Tibial nerve (tissue), 4 donors: ENCODE measurements around the gene PIGR. TPM values are rescaled to one million over a fixed set of nuclear protein-coding genes. Genes with fewer than 3 reads are reported as not detected.

ENCODE experiments used
- DNase-seq, 2 donors: peaks; one replicate each; pipeline ENCODE4 v3.0.0-alpha.2; 2019; ENCODE audit warnings: low spot score in 2 of 2
- H3K27ac ChIP-seq, 4 donors: fragments of 200-600 bp; sonication (generic) in 3 of 4; one replicate each; pipeline ENCODE4 v1.5.1; 2017 to 2019; ENCODE audit warnings: mild to moderate bottlenecking in 1 of 4
- H3K27me3 ChIP-seq, 2 donors: fragments of 200-600 bp; sonication (generic) in 1 of 2; one replicate each; pipeline versions ENCODE4 v1.5.1 to v1.6.0; 2017 to 2019
- H3K36me3 ChIP-seq, 3 donors: fragments of 200-600 bp; sonication (generic); one replicate each; pipeline ENCODE4 v1.5.1; 2018 to 2019
- H3K4me1 ChIP-seq, 4 donors: fragments of 200-600 bp; sonication (generic) in 3 of 4; one replicate each; pipeline ENCODE4 v1.5.1; 2017 to 2019
- H3K4me3 ChIP-seq, 4 donors: fragments of 200-600 bp; sonication (generic) in 3 of 4; one replicate each; pipeline ENCODE4 v1.5.1; 2017 to 2019; ENCODE audit warnings: mild to moderate bottlenecking in 1 of 4, moderate library complexity in 1 of 4
- H3K9me3 ChIP-seq, 4 donors: fragments of 200-600 bp; sonication (generic) in 3 of 4; one replicate each; pipeline ENCODE4 v1.5.1; 2017 to 2019
- CTCF ChIP-seq, 5 experiments: fragments of 200-600 bp in 3 of 5; fragments of 450-650 bp in 2 of 5; sonication (generic) in 3 of 5; IDR thresholded peaks; one replicate each; pipeline ENCODE4 v1.5.1; 2016 to 2019; ENCODE audit warnings: antibody characterized with exemption in 5 of 5, mild to moderate bottlenecking in 3 of 5, moderate library complexity in 2 of 5
- EP300 ChIP-seq, 2 donors: sonication (generic); formaldehyde crosslinking; IDR thresholded peaks; one replicate each; pipeline ENCODE4 v1.6.1; 2017; ENCODE audit warnings: antibody characterized with exemption in 2 of 2, mild to moderate bottlenecking in 1 of 2
- POLR2A ChIP-seq, 2 donors: fragments of 450-650 bp; IDR thresholded peaks; one replicate each; pipeline ENCODE4 v1.6.1; 2017; ENCODE audit warnings: antibody characterized with exemption in 2 of 2, mild to moderate bottlenecking in 2 of 2, moderate library complexity in 2 of 2
- WGBS, 2 donors: methylation state at CpG; one replicate each; pipeline ENCODE4 v1.1.5; 2018; 5-methylcytosine and 5-hydroxymethylcytosine counted together
- total RNA-seq, 4 donors: library from RNA; depleted of rRNA; stranded (reverse); fragments of >200 nt; gene quantifications; one replicate each; pipeline ENCODE4 v1.1.0, GENCODE V29; 2016

Gene PIGR
- total RNA-seq, 4 donors from 2014 or later: 0.22 TPM; not detected in 3

- WGBS, 2 donors: 83 to 85% methylated on average over 3 of the region's 3 CpGs
- H3K27me3 ChIP-seq: no peaks in the 10 kb centered on the region
- H3K9me3 ChIP-seq: no peaks in the 10 kb centered on the region
- no peak for DNase-seq
- no peak overlapping the region for H3K4me3 ChIP-seq
- no peak for TF ChIP-seq EP300 (IDR thresholded peaks at IDR 0.05)
- H3K36me3 ChIP-seq: no peaks in the 10 kb centered on the region
- no peaks in the 10 kb centered on the region for H3K4me1 ChIP-seq
- H3K27ac ChIP-seq: no peak overlapping the region
Measured at GRCh38 chr1:206974140-206974539, 27.9 kb upstream of the PIGR start.

GRCh38 chr1:206972728-206973127 lies 26.5 kb upstream of the PIGR start:
- Histone ChIP-seq H3K4me3 (no peak overlapping the region), H3K27ac (no peak overlapping the region), H3K4me1 (peaks cover 0 to 1% (median 0%) of the 10 kb centered on the region in 4 donors), H3K27me3 (no peaks in the 10 kb centered on the region), H3K36me3 (no peaks in the 10 kb centered on the region), H3K9me3 (no peaks in the 10 kb centered on the region)
- WGBS, 2 donors: 70 to 80% methylated on average over 2 of the region's 2 CpGs
- TF ChIP-seq EP300 (IDR thresholded peaks at IDR 0.05): no peak
- TF ChIP-seq POLR2A (IDR thresholded peaks at IDR 0.05): no peak
- no peak for TF ChIP-seq CTCF (IDR thresholded peaks at IDR 0.05)
- DNase-seq: no peak

- WGBS, 2 donors: 70 to 74% methylated on average over 2 of the region's 2 CpGs
- no peak overlapping the region for H3K27ac ChIP-seq
- no peaks in the 10 kb centered on the region for H3K27me3 ChIP-seq
- peaks cover 0 to 4% (median 0%) of the 10 kb centered on the region in 4 donors for H3K4me1 ChIP-seq
- H3K9me3 ChIP-seq: no peaks in the 10 kb centered on the region
- no peak for DNase-seq
- H3K36me3 ChIP-seq: no peaks in the 10 kb centered on the region
- H3K4me3 ChIP-seq: no peak overlapping the region
- TF ChIP-seq POLR2A (IDR thresholded peaks at IDR 0.05): no peak
- no peak for TF ChIP-seq CTCF (IDR thresholded peaks at IDR 0.05)
- TF ChIP-seq EP300 (IDR thresholded peaks at IDR 0.05): peak in 1 of 2 donors; percentile 13
Measured at GRCh38 chr1:206971029-206971655, 24.9 kb upstream of the PIGR start.

- no peaks in the 10 kb centered on the region for H3K27me3 ChIP-seq
- TF ChIP-seq POLR2A (IDR thresholded peaks at IDR 0.05): no peak
- TF ChIP-seq CTCF (IDR thresholded peaks at IDR 0.05): no peak
- no peak for TF ChIP-seq EP300 (IDR thresholded peaks at IDR 0.05)
- no peak within 1 kb of the TSS for H3K27ac ChIP-seq
- H3K4me3 ChIP-seq: no peak within 1 kb of the TSS
- DNase-seq: no peak
- 49% methylated on average over 2 of the region's 2 CpGs for WGBS, 2 donors
- no peaks in the 10 kb centered on the region for H3K9me3 ChIP-seq
- H3K36me3 ChIP-seq: no peaks in the 10 kb centered on the region
- H3K4me1 ChIP-seq: peaks cover 0 to 4% (median 0%) of the 10 kb centered on the region in 4 donors
Measured at GRCh38 chr1:206970446-206970845, 24.2 kb upstream of the PIGR start, which contains the start of gene FCAMR. FCAMR (minus strand) TSS chr1:206970460; CDS start chr1:206970125, 335 bp downstream.

- Histone ChIP-seq H3K36me3 (no peaks in the 10 kb centered on the region), H3K27ac (no peak overlapping the region), H3K4me1 (peaks cover 0 to 4% (median 0%) of the 10 kb centered on the region in 4 donors), H3K9me3 (no peaks in the 10 kb centered on the region), H3K4me3 (no peak overlapping the region), H3K27me3 (no peaks in the 10 kb centered on the region)
- TF ChIP-seq EP300 (IDR thresholded peaks at IDR 0.05): no peak
- TF ChIP-seq CTCF (IDR thresholded peaks at IDR 0.05): no peak
- DNase-seq: no peak
- 72 to 74% methylated on average over 5 of the region's 5 CpGs for WGBS, 2 donors
Measured at GRCh38 chr1:206969090-206969489, 22.8 kb upstream of the PIGR start.
